ENCODE data around the gene SPAG17.

DNA sequence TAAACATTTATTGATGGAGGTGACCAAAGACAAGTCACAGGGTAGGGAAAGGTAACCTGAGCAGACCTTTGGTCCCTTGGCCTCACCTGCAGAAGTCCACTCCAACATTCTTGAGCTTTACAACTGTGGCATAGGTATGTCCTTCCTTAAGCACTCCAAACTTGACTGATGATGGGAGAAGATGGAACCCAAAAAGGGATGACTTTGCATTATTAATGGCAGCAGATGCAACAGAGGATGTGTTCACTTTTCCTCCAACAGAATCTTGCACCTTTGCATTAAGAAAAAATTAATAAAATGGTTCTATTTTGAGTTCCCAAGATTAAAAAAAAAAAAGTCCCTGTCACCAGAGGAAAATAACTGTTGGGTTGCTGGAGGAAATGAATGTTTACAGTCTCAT is 213.3 kb downstream of the SPAG17 start:
- TF ChIP-seq POLR2A (IDR thresholded peaks at IDR 0.05) (no peak), CTCF (IDR thresholded peaks at IDR 0.05) (no peak), POLR2AphosphoS5 (IDR thresholded peaks at IDR 0.05) (no peak)
